GM19455 (cell line): Measurements from ENCODE around the gene OAF.

Experiments used
- ATAC-seq: cut with Tn5 transposase; IDR thresholded peaks from one replicate; pipeline ENCODE4 v1.9.1; 2021; ENCODE audit not compliant: unreplicated experiment

The OAF gene

GRCh38 chr11:120183701-120184141 lies 27.1 kb upstream of the OAF start:
- ATAC-seq = no peak

- ATAC-seq = no peak
Measured at GRCh38 chr11:120184371-120184945, 26.4 kb upstream of the OAF start.

GRCh38 chr11:120184946-120185705 lies 25.7 kb upstream of the OAF start:
- no peak for ATAC-seq

- no peak for ATAC-seq
Measured at GRCh38 chr11:120185706-120186455, 25.0 kb upstream of the OAF start.

- ATAC-seq = no peak
Measured at GRCh38 chr11:120186456-120186773, 24.4 kb upstream of the OAF start.

GRCh38 chr11:120186774-120187591 lies 23.8 kb upstream of the OAF start:
- no peak for ATAC-seq

- no peak for ATAC-seq
Measured at GRCh38 chr11:120188371-120188770, 22.5 kb upstream of the OAF start.

GRCh38 chr11:120188811-120189455 lies 21.9 kb upstream of the OAF start:
- no peak for ATAC-seq

- no peak for ATAC-seq
Measured at GRCh38 chr11:120191058-120191457, 19.8 kb upstream of the OAF start.

GRCh38 chr11:120192831-120193625 lies 17.8 kb upstream of the OAF start:
- ATAC-seq = no peak

GRCh38 chr11:120194166-120194565 lies 16.7 kb upstream of the OAF start:
- no peak for ATAC-seq

- ATAC-seq = no peak
Measured at GRCh38 chr11:120195601-120196320, 15.1 kb upstream of the OAF start.

GRCh38 chr11:120196826-120197225 lies 14.0 kb upstream of the OAF start:
- no peak for ATAC-seq

- ATAC-seq = no peak
Measured at GRCh38 chr11:120197251-120197891, 13.5 kb upstream of the OAF start.

- ATAC-seq = no peak
Measured at GRCh38 chr11:120197977-120198376, 12.9 kb upstream of the OAF start.

GRCh38 chr11:120198403-120198786 lies 12.4 kb upstream of the OAF start:
- no peak for ATAC-seq

- ATAC-seq = no peak
Measured at GRCh38 chr11:120198787-120199469, 11.9 kb upstream of the OAF start.

- ATAC-seq = no peak
Measured at GRCh38 chr11:120199613-120200012, 11.2 kb upstream of the OAF start.
